GM21390 (cell line): ENCODE data around the gene CSRNP3.

Source experiments
- ATAC-seq: cut with Tn5 transposase; IDR thresholded peaks from one replicate; pipeline ENCODE4 v1.9.1; 2021; ENCODE audit not compliant: unreplicated experiment

CSRNP3 gene

GRCh38 chr2:165470361-165470760 lies 863 bp downstream of the CSRNP3 start:
- no peak for ATAC-seq

- no peak for ATAC-seq
Measured at GRCh38 chr2:165471349-165471950, 2.0 kb downstream of the CSRNP3 start.

- no peak for ATAC-seq
Measured at GRCh38 chr2:165472922-165473321, 3.4 kb downstream of the CSRNP3 start.

- no peak for ATAC-seq
Measured at GRCh38 chr2:165474619-165475276, 5.2 kb downstream of the CSRNP3 start.

GRCh38 chr2:165475277-165476004 lies 5.9 kb downstream of the CSRNP3 start:
- no peak for ATAC-seq

- no peak for ATAC-seq
Measured at GRCh38 chr2:165479856-165480255, 10.4 kb downstream of the CSRNP3 start.

- ATAC-seq = no peak
Measured at GRCh38 chr2:165494573-165494972, 25.1 kb downstream of the CSRNP3 start.

- ATAC-seq = no peak
Measured at GRCh38 chr2:165497659-165498317, 28.3 kb downstream of the CSRNP3 start.

- ATAC-seq = no peak
Measured at GRCh38 chr2:165499131-165499530, 29.6 kb downstream of the CSRNP3 start.

GRCh38 chr2:165500001-165500400 lies 30.5 kb downstream of the CSRNP3 start:
- ATAC-seq = no peak

- ATAC-seq = no peak
Measured at GRCh38 chr2:165500816-165501215, 31.3 kb downstream of the CSRNP3 start.

GRCh38 chr2:165505514-165505913 lies 36.0 kb downstream of the CSRNP3 start:
- ATAC-seq = no peak

- no peak for ATAC-seq
Measured at GRCh38 chr2:165508927-165509326, 39.4 kb downstream of the CSRNP3 start.

GRCh38 chr2:165513479-165513878 lies 44.0 kb downstream of the CSRNP3 start:
- no peak for ATAC-seq

- no peak for ATAC-seq
Measured at GRCh38 chr2:165518611-165519010, 49.1 kb downstream of the CSRNP3 start.

GRCh38 chr2:165522719-165523118 lies 53.2 kb downstream of the CSRNP3 start:
- no peak for ATAC-seq

- ATAC-seq = no peak
Measured at GRCh38 chr2:165524720-165525119, 55.2 kb downstream of the CSRNP3 start.

- ATAC-seq = no peak
Measured at GRCh38 chr2:165528691-165529090, 59.2 kb downstream of the CSRNP3 start.

GRCh38 chr2:165529130-165529529 lies 59.6 kb downstream of the CSRNP3 start:
- ATAC-seq = no peak

- ATAC-seq = no peak
Measured at GRCh38 chr2:165533331-165533730, 63.8 kb downstream of the CSRNP3 start.

- ATAC-seq = no peak
Measured at GRCh38 chr2:165535471-165535870, 66.0 kb downstream of the CSRNP3 start.
